ENCODE results near the gene ABCC2.

GRCh38 chr10:99875473-99875872, 93.0 kb downstream of the ABCC2 start:
- TF ChIP-seq CTCF (conservative IDR thresholded peaks at IDR 0.05 in 1 of 2, IDR thresholded peaks at IDR 0.05 in 1 of 2; ENCODE audit: extremely low read depth in 1 of 2, insufficient read depth in 1 of 2, low read depth in 1 of 2, low read length in 2 of 2) (no peak), EZH2 (IDR thresholded peaks at IDR 0.05; ENCODE audit: borderline replicate concordance, low read length) (no peak)

All from mammary epithelial cell (primary cell).